OCI-LY3 (cell line): ENCODE measurements around the gene SSRP1.

Experiments used
- EZH2phosphoT487 ChIP-seq: fragments of 200-600 bp; shearing (Covaris generic); IDR thresholded peaks from 2 replicates; pipeline ENCODE4 v1.6.1; 2018; ENCODE audit warnings: antibody characterized with exemption, mixed run types, low read depth
- TF ChIP-seq, protein P1 (sequence below): fragments of 200-600, 300-600 bp; sonication (generic); IDR thresholded peaks from 2 replicates; pipeline ENCODE4 v1.5.1; 2014; ENCODE audit warnings: antibody characterized with exemption, low read length, low read depth

DNA sequence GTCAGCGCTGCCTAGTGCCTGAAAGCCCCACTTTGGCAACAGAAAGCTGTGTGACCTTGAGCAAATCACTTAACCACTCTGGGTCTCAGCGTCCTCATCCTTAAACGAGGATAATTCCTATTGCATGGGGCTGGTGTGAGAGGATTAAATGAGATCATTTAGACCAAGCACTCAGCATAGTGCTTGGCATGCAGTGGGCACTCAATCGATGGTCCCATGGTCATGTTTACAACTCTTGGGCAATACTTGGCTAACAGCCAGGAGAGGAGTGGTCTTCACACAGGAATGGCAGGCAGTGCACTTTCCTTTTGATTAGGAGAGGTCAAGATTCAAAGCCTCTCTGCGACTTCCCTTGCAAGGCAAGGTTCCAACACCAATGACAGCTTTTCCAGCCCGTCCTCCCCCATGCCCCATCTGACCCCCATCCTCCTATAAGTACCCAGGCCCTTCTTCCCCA, 25.0 kb downstream of the SSRP1 start:
- TF ChIP-seq, protein P1, sequence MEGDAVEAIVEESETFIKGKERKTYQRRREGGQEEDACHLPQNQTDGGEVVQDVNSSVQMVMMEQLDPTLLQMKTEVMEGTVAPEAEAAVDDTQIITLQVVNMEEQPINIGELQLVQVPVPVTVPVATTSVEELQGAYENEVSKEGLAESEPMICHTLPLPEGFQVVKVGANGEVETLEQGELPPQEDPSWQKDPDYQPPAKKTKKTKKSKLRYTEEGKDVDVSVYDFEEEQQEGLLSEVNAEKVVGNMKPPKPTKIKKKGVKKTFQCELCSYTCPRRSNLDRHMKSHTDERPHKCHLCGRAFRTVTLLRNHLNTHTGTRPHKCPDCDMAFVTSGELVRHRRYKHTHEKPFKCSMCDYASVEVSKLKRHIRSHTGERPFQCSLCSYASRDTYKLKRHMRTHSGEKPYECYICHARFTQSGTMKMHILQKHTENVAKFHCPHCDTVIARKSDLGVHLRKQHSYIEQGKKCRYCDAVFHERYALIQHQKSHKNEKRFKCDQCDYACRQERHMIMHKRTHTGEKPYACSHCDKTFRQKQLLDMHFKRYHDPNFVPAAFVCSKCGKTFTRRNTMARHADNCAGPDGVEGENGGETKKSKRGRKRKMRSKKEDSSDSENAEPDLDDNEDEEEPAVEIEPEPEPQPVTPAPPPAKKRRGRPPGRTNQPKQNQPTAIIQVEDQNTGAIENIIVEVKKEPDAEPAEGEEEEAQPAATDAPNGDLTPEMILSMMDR: no peak
- no peak for TF ChIP-seq EZH2phosphoT487
